ENCODE measurements around the gene PHAF1.

Gene PHAF1

DNA sequence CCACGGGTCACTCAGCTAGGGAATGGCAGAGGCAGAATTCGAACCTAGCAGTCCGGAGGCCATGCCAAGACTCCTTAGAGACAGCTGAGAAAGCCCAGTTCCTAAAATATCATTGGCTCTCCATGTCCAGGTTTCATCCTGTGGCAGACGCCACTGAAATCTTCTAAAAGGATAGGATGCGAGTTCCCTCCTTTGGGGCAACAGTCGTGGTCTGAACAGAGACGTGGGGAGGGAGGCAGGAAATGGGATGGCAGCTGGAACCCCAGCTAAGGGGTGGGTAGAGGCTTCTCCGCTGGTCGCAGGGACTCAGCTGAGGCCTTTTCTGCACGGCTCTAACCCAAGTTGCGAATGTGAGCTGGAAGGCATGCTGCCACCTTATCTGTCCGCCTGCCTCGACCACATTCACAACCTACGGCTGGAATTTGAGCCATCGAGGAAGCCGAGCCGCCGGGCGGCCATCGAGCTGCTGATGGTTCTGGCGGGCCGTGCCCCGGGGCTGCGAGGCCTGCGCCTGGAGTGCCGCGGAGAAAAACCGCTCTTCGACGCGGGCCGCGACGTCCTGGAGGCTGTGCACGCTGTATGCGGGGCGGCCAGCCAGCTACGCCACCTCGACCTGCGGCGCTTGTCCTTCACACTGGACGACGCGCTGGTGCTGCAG is 52.9 kb downstream of the PHAF1 start:
- DNase-seq (ENCODE audit: low read depth, low spot score), result no peak

- DNase-seq (ENCODE audit: low read depth, low spot score), result no peak
These were observed 53.6 kb downstream of the PHAF1 start for GRCh38 chr16:67163164-67163998.

DNA sequence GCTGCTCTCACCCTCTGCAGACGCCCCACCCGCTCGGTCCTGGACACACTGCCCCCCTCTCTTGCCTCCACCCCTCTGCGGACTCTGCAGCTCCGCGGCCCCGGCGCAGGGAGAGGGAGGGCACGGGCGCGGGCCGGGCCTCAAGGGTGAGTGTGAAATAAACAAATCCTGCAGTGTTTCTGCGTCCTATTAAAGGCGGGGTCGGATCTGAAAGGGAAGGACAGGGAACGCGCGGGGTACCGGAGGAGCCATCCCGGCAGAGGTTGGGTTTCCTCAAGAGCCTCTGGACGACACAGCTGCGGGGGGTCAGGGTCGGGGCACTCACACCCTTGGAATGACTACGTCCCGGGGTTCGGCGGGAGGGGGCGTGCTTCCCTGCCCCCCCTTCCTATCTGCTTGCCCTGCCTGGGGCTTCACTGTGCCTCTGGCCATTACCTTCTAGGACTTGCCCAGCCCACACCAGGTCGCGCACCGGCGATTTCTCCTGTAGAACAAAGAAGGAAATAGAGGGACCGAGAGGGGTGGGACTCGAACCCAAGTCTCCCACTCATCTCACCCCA is 54.3 kb downstream of the PHAF1 start:
- no peak for DNase-seq (ENCODE audit: low read depth, low spot score)

- DNase-seq (ENCODE audit: low read depth, low spot score), result no peak
These were observed 54.9 kb downstream of the PHAF1 start, which contains the start of gene HSF4 for GRCh38 chr16:67164599-67165061. HSF4 (plus strand) TSS chr16:67164745; CDS start chr16:67164812, 67 bp downstream.

DNA sequence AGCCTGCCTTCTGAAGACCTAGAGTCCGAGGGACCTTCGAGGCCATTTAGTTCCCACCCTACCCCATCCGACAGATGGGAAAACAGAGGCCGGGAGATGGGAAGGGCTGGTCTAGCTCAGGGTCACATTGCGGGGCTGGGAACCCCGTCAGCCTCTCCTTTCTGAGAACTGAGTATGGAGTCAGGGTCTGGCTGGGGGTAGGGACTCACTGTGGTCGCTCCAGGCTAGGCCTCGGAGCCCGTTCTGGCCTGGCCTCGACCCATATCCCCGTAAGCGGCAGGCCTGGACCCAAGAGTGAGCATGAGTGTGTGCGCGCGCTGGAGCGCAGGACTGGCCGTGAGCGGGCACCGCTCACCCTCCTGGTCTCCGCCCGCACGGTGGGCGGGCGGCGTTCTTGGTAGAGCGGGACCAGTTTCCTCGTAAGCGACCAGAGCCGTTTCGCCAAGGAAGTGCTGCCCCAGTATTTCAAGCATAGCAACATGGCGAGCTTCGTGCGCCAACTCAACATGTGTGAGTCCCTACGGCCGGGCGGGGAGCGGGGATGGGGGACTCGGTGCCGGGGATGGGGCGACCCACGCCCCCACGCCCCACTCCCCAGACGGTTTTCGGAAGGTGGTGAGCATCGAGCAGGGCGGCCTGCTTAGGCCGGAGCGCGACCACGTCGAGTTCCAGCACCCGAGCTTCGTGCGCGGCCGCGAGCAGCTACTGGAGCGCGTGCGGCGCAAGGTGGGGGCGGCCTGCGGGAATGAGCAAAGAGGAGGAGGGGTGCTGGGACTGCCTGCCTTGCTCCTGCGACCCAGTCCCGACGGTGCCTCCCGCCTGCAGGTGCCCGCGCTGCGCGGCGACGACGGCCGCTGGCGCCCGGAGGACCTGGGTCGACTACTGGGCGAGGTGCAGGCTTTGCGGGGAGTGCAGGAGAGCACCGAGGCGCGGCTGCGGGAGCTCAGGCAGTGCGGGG is 55.7 kb downstream of the PHAF1 start:
- DNase-seq (ENCODE audit: low read depth, low spot score), result no peak

DNA sequence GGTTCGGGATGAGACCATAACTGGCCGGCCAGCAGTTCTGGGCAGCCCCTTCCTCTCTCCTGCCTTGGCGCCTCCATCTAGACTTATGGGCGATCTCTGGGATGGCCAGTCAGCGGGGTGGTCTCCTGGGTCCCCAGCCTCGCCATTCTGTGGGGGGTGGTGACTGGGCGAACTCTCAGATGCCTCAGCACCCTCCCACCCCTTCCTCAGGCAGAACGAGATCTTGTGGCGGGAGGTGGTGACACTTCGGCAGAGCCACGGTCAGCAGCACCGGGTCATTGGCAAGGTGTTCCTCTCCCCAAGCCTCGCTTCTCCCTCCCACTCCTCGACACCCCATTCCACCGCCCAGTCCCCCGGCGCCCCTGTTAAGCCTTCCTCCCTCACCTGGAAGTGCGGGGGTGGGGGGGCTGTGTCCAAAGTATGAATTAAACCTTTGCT is 56.4 kb downstream of the PHAF1 start:
- no peak for DNase-seq (ENCODE audit: low read depth, low spot score)

GRCh38 chr16:67166598-67167168 is 56.9 kb downstream of the PHAF1 start:
- DNase-seq (ENCODE audit: low read depth, low spot score), result no peak

- DNase-seq (ENCODE audit: low read depth, low spot score), result no peak
These were observed 57.8 kb downstream of the PHAF1 start for GRCh38 chr16:67167588-67167987.

- DNase-seq (ENCODE audit: low read depth, low spot score), result no peak
These were observed 59.3 kb downstream of the PHAF1 start for GRCh38 chr16:67169011-67169451.

GRCh38 chr16:67169642-67170167 is 60.0 kb downstream of the PHAF1 start:
- DNase-seq (ENCODE audit: low read depth, low spot score), result no peak

- DNase-seq (ENCODE audit: low read depth, low spot score), result no peak
These were observed 60.6 kb downstream of the PHAF1 start, which contains the start of gene NOL3 for GRCh38 chr16:67170168-67170948. NOL3 (plus strand) TSS chr16:67170538.

- DNase-seq (ENCODE audit: low read depth, low spot score), result no peak
These were observed 61.4 kb downstream of the PHAF1 start for GRCh38 chr16:67170949-67171649.

DNA sequence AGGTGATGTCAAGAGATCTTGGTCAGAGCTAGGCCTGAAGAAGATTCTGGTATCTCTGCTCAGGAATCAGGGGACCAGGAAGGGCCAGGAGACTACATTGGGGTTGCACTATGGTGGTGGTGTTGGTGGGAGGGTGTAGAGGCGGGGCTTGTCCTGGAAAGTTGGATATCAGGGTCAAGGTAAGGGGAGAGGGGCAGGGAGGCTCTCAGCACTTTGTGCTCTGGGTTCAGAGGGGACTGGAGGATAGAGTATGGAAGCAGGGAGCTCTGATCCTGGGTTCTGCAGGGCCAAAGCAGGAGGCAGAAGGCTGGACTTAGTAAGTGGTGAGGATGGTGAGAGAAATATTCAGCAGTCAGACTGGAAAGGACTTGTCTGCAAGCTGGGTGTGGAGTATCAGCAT is 63.6 kb downstream of the PHAF1 start:
- no peak for DNase-seq (ENCODE audit: low read depth, low spot score)

GRCh38 chr16:67173808-67174705 is 64.3 kb downstream of the PHAF1 start:
- DNase-seq (ENCODE audit: low read depth, low spot score), result no peak

GRCh38 chr16:67174706-67175231 is 65.0 kb downstream of the PHAF1 start:
- DNase-seq (ENCODE audit: low read depth, low spot score), result no peak

- no peak for DNase-seq (ENCODE audit: low read depth, low spot score)
These were observed 66.9 kb downstream of the PHAF1 start for GRCh38 chr16:67176662-67177061.

- DNase-seq (ENCODE audit: low read depth, low spot score), result peak; percentile 91
These were observed 68.3 kb downstream of the PHAF1 start for GRCh38 chr16:67177743-67178699.

Data from iPS DF 19.7 (cell line).